GM18505 (cell line): ENCODE measurements around the gene TMEM89.
A peak's percentile ranks its signal among the peaks of the same experiment; 100 is the strongest.

ENCODE experiments used
- ATAC-seq: cut with Tn5 transposase; IDR thresholded peaks from one replicate; pipeline ENCODE4 v1.9.1; 2021; ENCODE audit not compliant: unreplicated experiment
- POLR2A ChIP-seq: IDR thresholded peaks from 4 replicates; pipeline ENCODE4 v1.6.1; 2011; ENCODE audit warnings: borderline replicate concordance; ENCODE audit not compliant: insufficient read depth, insufficient read length; ENCODE audit errors: extremely low read depth

Gene TMEM89

GRCh38 chr3:48634661-48635221 lies 13.2 kb upstream of the TMEM89 start:
- ATAC-seq: peak; percentile 24
- no peak for TF ChIP-seq POLR2A

GRCh38 chr3:48633743-48634142 lies 12.2 kb upstream of the TMEM89 start:
- ATAC-seq: no peak
- no peak for TF ChIP-seq POLR2A

GRCh38 chr3:48633256-48633655 lies 11.7 kb upstream of the TMEM89 start:
- ATAC-seq: no peak
- TF ChIP-seq POLR2A: no peak

- ATAC-seq: no peak
- no peak for TF ChIP-seq POLR2A
These were observed 10.2 kb upstream of the TMEM89 start for GRCh38 chr3:48631516-48632448.

- TF ChIP-seq POLR2A: no peak
These were observed 9.3 kb upstream of the TMEM89 start for GRCh38 chr3:48630833-48631232.

GRCh38 chr3:48630407-48630806 lies 8.8 kb upstream of the TMEM89 start:
- ATAC-seq: no peak

More at GRCh38 chr3:48630833-48631232, 9.3 kb upstream of the TMEM89 start:
- no peak for ATAC-seq

GRCh38 chr3:48629894-48630293 lies 8.3 kb upstream of the TMEM89 start:
- ATAC-seq: no peak
- TF ChIP-seq POLR2A: no peak

More at GRCh38 chr3:48630407-48630806, 8.8 kb upstream of the TMEM89 start:
- no peak for TF ChIP-seq POLR2A

- no peak for ATAC-seq
- TF ChIP-seq POLR2A: no peak
These were observed 6.9 kb upstream of the TMEM89 start for GRCh38 chr3:48628277-48629017.

- ATAC-seq: no peak
- TF ChIP-seq POLR2A: no peak
These were observed 4.0 kb upstream of the TMEM89 start for GRCh38 chr3:48625600-48625999.

GRCh38 chr3:48624767-48625166 lies 3.2 kb upstream of the TMEM89 start:
- ATAC-seq: no peak
- TF ChIP-seq POLR2A: no peak

- no peak for TF ChIP-seq POLR2A
- no peak for ATAC-seq
These were observed 2.4 kb upstream of the TMEM89 start for GRCh38 chr3:48623851-48624547.

- TF ChIP-seq POLR2A: no peak
- ATAC-seq: no peak
These were observed 1.7 kb downstream of the TMEM89 start for GRCh38 chr3:48619541-48620524.
